GM12878 (cell line): ENCODE measurements around the gene TMEM45B.

ENCODE experiments used
- CEBPZ ChIP-seq: fragments of 150-350 bp; IDR thresholded peaks from 2 replicates; pipeline ENCODE4 v1.6.1; 2016; ENCODE audit warnings: low read depth, low read length
- CTCF ChIP-seq, 3 experiments: IDR thresholded peaks in 2 of 3; conservative IDR thresholded peaks in 1 of 3; 2 replicates each; pipeline ENCODE4 v1.5.1; 2011; ENCODE audit warnings: low read depth in 3 of 3, low read length in 3 of 3, mild to moderate bottlenecking in 3 of 3, control low read depth in 2 of 3, moderate library complexity in 2 of 3, inconsistent platforms in 1 of 3, mixed read lengths in 1 of 3; ENCODE audit not compliant: control insufficient read depth in 2 of 3, insufficient read depth in 1 of 3; ENCODE audit errors: extremely low read depth in 1 of 3

DNA sequence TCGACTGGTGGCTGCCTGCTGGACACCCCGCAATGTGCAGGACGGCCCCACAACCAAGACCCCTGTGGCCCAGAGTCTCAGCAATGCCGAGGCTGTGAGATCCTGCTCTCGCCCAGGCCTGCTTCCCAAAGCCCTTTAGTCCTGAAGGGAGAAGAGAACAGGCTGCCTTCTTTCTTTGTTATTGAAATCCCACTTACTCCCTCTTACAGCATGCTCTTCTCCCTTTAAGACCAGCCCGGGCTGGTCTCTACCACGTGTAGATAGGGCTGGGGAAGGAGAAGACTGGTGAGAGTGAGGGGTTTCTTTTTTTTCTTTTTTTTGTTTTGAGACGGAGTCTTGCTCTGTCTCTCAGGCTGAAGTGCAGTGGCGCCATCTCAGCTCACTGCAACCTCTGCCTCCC is 21.3 kb downstream of the TMEM45B start:
- TF ChIP-seq CTCF (IDR thresholded peaks at IDR 0.05 in 2 of 3, conservative IDR thresholded peaks at IDR 0.05 in 1 of 3; ENCODE audit: control insufficient read depth in 2 of 3, extremely low read depth in 1 of 3, insufficient read depth in 1 of 3, low read depth in 3 of 3, low read length in 3 of 3) (no peak), CEBPZ (no peak)
